ENCODE data around the gene SIM1. TPM values are rescaled to one million over a fixed set of nuclear protein-coding genes. Genes with fewer than 3 reads are reported as not detected.

The SIM1 gene
- total and polyA plus RNA-seq, 4 donors = not detected

GRCh38 chr6:100393493-100393892, 71.2 kb downstream of the SIM1 start:
- 94% methylated on average over 23 of the region's 23 CpGs for WGBS, 2 donors
- DNase-seq (no peak), ATAC-seq (ENCODE audit: insufficient read depth, low FRiP score) (no peak)
- Histone ChIP-seq H3K4me3 (no peak overlapping the region), H3K36me3 (ENCODE audit: control insufficient read depth in 4 of 4, insufficient read depth in 4 of 4, low read length in 4 of 4) (no peaks in the 10 kb centered on the region), H3K4me1 (ENCODE audit: control insufficient read depth in 5 of 5, insufficient read depth in 5 of 5, low read length in 5 of 5) (no peaks in the 10 kb centered on the region), H3K27me3 (ENCODE audit: control insufficient read depth in 3 of 3, insufficient read depth in 3 of 3, low read length in 2 of 3) (no peaks in the 10 kb centered on the region), H3K9me3 (ENCODE audit: control insufficient read depth in 4 of 4, insufficient read depth in 3 of 4, low read length in 3 of 4) (peaks cover 0 to 2% (median 0%) of the 10 kb centered on the region in 4 donors), H3K9ac (ENCODE audit: insufficient read depth in 1 of 2, low read length in 2 of 2) (no peak overlapping the region), H3K27ac (ENCODE audit: low read depth in 1 of 2, low read length in 1 of 2) (no peak overlapping the region)
- TF ChIP-seq, protein P1, sequence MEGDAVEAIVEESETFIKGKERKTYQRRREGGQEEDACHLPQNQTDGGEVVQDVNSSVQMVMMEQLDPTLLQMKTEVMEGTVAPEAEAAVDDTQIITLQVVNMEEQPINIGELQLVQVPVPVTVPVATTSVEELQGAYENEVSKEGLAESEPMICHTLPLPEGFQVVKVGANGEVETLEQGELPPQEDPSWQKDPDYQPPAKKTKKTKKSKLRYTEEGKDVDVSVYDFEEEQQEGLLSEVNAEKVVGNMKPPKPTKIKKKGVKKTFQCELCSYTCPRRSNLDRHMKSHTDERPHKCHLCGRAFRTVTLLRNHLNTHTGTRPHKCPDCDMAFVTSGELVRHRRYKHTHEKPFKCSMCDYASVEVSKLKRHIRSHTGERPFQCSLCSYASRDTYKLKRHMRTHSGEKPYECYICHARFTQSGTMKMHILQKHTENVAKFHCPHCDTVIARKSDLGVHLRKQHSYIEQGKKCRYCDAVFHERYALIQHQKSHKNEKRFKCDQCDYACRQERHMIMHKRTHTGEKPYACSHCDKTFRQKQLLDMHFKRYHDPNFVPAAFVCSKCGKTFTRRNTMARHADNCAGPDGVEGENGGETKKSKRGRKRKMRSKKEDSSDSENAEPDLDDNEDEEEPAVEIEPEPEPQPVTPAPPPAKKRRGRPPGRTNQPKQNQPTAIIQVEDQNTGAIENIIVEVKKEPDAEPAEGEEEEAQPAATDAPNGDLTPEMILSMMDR (IDR thresholded peaks at IDR 0.05; ENCODE audit: control extremely low read depth, extremely low read depth) = no peak

DNA sequence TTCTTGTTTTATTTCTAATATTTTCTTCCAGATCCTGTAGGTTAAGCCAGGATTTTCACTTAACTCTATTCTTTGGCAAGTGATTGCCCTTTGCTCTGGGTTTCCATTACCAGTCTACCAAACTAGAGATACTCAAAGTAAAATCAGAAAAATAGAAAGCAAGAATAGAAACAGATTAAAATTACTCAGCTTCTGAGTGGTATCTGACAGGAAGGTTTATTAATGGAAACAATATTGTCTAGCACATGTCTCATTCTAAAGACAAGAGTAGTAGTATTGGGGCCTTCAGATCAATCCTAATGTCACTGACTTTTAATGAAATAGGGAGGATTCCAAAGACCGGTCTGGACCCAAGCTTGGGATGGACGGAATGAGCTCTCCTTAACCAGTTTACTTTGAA, 72.3 kb downstream of the SIM1 start:
- 91 to 94% methylated on average over 2 of the region's 2 CpGs for WGBS, 2 donors
- TF ChIP-seq, protein P1 (IDR thresholded peaks at IDR 0.05; ENCODE audit: control extremely low read depth, extremely low read depth) = no peak
- H3K27ac ChIP-seq (ENCODE audit: low read depth in 1 of 2, low read length in 1 of 2) = no peak overlapping the region
- DNase-seq (no peak), ATAC-seq (ENCODE audit: insufficient read depth, low FRiP score) (no peak)
- H3K9ac ChIP-seq (ENCODE audit: insufficient read depth in 1 of 2, low read length in 2 of 2) = no peak overlapping the region
- no peaks in the 10 kb centered on the region for H3K36me3 ChIP-seq (ENCODE audit: control insufficient read depth in 4 of 4, insufficient read depth in 4 of 4, low read length in 4 of 4)
- no peaks in the 10 kb centered on the region for H3K4me1 ChIP-seq (ENCODE audit: control insufficient read depth in 5 of 5, insufficient read depth in 5 of 5, low read length in 5 of 5)
- no peak overlapping the region for H3K4me3 ChIP-seq
- H3K27me3 ChIP-seq (ENCODE audit: control insufficient read depth in 3 of 3, insufficient read depth in 3 of 3, low read length in 2 of 3) = no peaks in the 10 kb centered on the region
- H3K9me3 ChIP-seq (ENCODE audit: control insufficient read depth in 4 of 4, insufficient read depth in 3 of 4, low read length in 3 of 4) = peaks cover 0 to 2% (median 0%) of the 10 kb centered on the region in 4 donors

DNA sequence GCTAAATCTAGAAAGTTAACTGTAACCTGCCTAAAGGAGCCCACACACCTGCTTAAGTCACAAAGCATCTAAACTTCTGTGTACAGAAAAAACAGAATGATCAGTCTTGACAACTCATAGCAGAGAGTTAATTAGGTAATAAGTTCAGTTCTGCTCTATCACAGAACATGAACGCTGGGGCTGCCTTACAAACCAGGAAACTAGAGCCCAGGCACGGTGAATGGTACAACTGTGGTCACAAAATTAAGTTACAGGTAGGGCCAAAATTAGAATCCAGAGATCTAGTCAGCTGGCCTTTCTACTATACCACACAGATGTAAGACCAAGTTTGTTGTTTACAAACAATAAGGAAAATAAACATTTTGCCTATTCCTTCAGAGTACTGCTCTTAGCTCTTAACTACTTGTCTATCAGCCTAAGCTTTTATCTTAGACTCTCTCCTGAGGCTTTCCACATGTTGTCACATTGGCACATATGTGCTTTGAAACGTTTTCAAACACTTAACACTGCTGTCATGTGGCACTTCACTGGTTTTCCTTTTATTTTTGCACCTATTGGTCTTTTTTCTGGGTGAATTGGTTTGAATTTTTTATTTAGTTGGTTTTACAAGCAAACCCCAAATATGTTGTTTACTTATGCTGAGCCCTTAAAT, 75.7 kb downstream of the SIM1 start:
- 53 to 58% methylated on average over 3 of the region's 3 CpGs for WGBS, 2 donors
- no peaks in the 10 kb centered on the region for H3K9me3 ChIP-seq (ENCODE audit: control insufficient read depth in 4 of 4, insufficient read depth in 3 of 4, low read length in 3 of 4)
- H3K4me1 ChIP-seq (ENCODE audit: control insufficient read depth in 5 of 5, insufficient read depth in 5 of 5, low read length in 5 of 5) = no peaks in the 10 kb centered on the region
- H3K4me3 ChIP-seq = no peak overlapping the region
- ATAC-seq (ENCODE audit: insufficient read depth, low FRiP score) = no peak
- no peak overlapping the region for H3K27ac ChIP-seq (ENCODE audit: low read depth in 1 of 2, low read length in 1 of 2)
- H3K36me3 ChIP-seq (ENCODE audit: control insufficient read depth in 4 of 4, insufficient read depth in 4 of 4, low read length in 4 of 4) = no peaks in the 10 kb centered on the region
- TF ChIP-seq, protein P1 (IDR thresholded peaks at IDR 0.05; ENCODE audit: control extremely low read depth, extremely low read depth) = no peak
- no peaks in the 10 kb centered on the region for H3K27me3 ChIP-seq (ENCODE audit: control insufficient read depth in 3 of 3, insufficient read depth in 3 of 3, low read length in 2 of 3)
- no peak for DNase-seq
- no peak overlapping the region for H3K9ac ChIP-seq (ENCODE audit: insufficient read depth in 1 of 2, low read length in 2 of 2)

DNA sequence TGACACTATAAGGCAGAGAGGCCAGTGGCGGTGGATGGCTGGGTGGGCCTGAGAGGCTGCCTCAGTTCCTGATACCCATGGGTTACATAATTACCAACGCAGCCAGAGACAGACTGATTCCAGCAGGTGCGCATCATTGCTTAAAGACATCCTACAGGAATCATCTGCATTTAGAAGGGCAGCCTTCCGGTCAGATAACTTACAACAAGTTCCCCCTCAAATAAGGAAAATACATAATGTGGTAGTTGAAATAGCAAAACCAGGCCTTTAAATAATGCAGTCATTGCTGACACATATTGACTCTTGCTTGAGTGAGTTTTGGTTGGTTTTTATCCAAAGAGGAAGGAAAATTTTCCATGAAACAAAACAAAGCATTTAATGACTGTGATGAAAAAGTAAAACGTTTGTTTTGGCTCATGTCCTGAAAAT, 81.9 kb downstream of the SIM1 start:
- Histone ChIP-seq H3K4me3 (no peak overlapping the region), H3K9ac (ENCODE audit: insufficient read depth in 1 of 2, low read length in 2 of 2) (no peak overlapping the region), H3K27ac (ENCODE audit: low read depth in 1 of 2, low read length in 1 of 2) (no peak overlapping the region), H3K36me3 (ENCODE audit: control insufficient read depth in 4 of 4, insufficient read depth in 4 of 4, low read length in 4 of 4) (no peaks in the 10 kb centered on the region), H3K4me1 (ENCODE audit: control insufficient read depth in 5 of 5, insufficient read depth in 5 of 5, low read length in 5 of 5) (no peaks in the 10 kb centered on the region), H3K27me3 (ENCODE audit: control insufficient read depth in 3 of 3, insufficient read depth in 3 of 3, low read length in 2 of 3) (no peaks in the 10 kb centered on the region), H3K9me3 (ENCODE audit: control insufficient read depth in 4 of 4, insufficient read depth in 3 of 4, low read length in 3 of 4) (no peaks in the 10 kb centered on the region)
- ATAC-seq (ENCODE audit: insufficient read depth, low FRiP score) (no peak), DNase-seq (no peak)
- TF ChIP-seq, protein P1 (IDR thresholded peaks at IDR 0.05; ENCODE audit: control extremely low read depth, extremely low read depth) = no peak
- WGBS, 2 donors = 76 to 78% methylated on average over 5 of the region's 5 CpGs
